MM.1S (cell line): ENCODE data around the gene ETV3.

Experiments used
- DNase-seq: peaks from one replicate; pipeline ENCODE4 v3.0.0-alpha.2; 2015
- H2AFZ ChIP-seq: fragments of 300-600 bp; sonication (generic); 2 replicates; pipeline ENCODE4 v1.6.0; 2016; ENCODE audit warnings: antibody characterized with exemption, low read length
- H3F3A ChIP-seq: fragments of 300-600 bp; sonication (generic); 2 replicates; pipeline ENCODE4 v1.6.1; 2016; ENCODE audit warnings: mild to moderate bottlenecking, antibody characterized with exemption, low read length, moderate library complexity, mixed read lengths; ENCODE audit not compliant: insufficient read depth
- H3K27ac ChIP-seq: fragments of 300-600 bp; sonication (generic); 2 replicates; pipeline ENCODE4 v1.5.1; 2016; ENCODE audit warnings: mild to moderate bottlenecking, low read length
- H3K27me3 ChIP-seq: fragments of 300-600 bp; sonication (generic); replicated peaks from 2 replicates; pipeline ENCODE4 v1.6.0; 2016; ENCODE audit warnings: low read length; ENCODE audit not compliant: insufficient read depth
- H3K36me3 ChIP-seq: fragments of 300-600 bp; sonication (generic); replicated peaks from 2 replicates; pipeline ENCODE4 v1.6.1; 2016; ENCODE audit warnings: mild to moderate bottlenecking, low read length, mixed read lengths; ENCODE audit not compliant: insufficient read depth
- H3K4me1 ChIP-seq: fragments of 300-600 bp; sonication (generic); 2 replicates; pipeline ENCODE4 v1.6.1; 2016; ENCODE audit warnings: low read length, mixed read lengths
- H3K4me2 ChIP-seq: fragments of 300-600 bp; sonication (generic); 2 replicates; pipeline ENCODE4 v1.6.0; 2016; ENCODE audit warnings: low read depth, low read length
- H3K4me3 ChIP-seq: fragments of 300-600 bp; sonication (generic); 2 replicates; pipeline ENCODE4 v1.5.1; 2016; ENCODE audit warnings: low read length, mixed read lengths
- H3K79me2 ChIP-seq: fragments of 300-600 bp; sonication (generic); 2 replicates; pipeline ENCODE4 v1.6.1; 2016; ENCODE audit warnings: mixed run types, low read length, mixed read lengths
- H3K9ac ChIP-seq: fragments of 300-600 bp; sonication (generic); 2 replicates; pipeline ENCODE4 v1.6.1; 2016; ENCODE audit warnings: low read length, mixed read lengths
- H3K9me2 ChIP-seq: fragments of 300-600 bp; sonication (generic); replicated peaks from 2 replicates; pipeline ENCODE4 v1.6.1; 2016; ENCODE audit warnings: mild to moderate bottlenecking, low read length, mixed read lengths; ENCODE audit not compliant: insufficient read depth
- H3K9me3 ChIP-seq: fragments of 300-600 bp; sonication (generic); replicated peaks from 2 replicates; pipeline ENCODE4 v1.6.1; 2016; ENCODE audit warnings: mild to moderate bottlenecking, low read length, mixed read lengths; ENCODE audit not compliant: insufficient read depth
- H4K20me1 ChIP-seq: fragments of 300-600 bp; sonication (generic); 2 replicates; pipeline ENCODE4 v1.6.1; 2016; ENCODE audit warnings: mild to moderate bottlenecking, low read length, moderate library complexity, mixed read lengths; ENCODE audit not compliant: insufficient read depth
- CTCF ChIP-seq: fragments of 300-600 bp; sonication (generic); IDR thresholded peaks from 2 replicates; pipeline ENCODE4 v1.5.1; 2016; ENCODE audit warnings: antibody characterized with exemption, low read length, mixed read lengths
- EZH2 ChIP-seq: fragments of 300-600 bp; sonication (generic); optimal IDR thresholded peaks from 2 replicates; pipeline ENCODE3; 2017; ENCODE audit warnings: low read depth, mild to moderate bottlenecking, antibody characterized with exemption, low read length, mixed read lengths
- EZH2phosphoT487 ChIP-seq: fragments of 300-600 bp; sonication (generic); IDR thresholded peaks from 2 replicates; pipeline ENCODE4 v1.6.1; 2018; ENCODE audit warnings: antibody characterized with exemption, low read length

ETV3 gene

GRCh38 chr1:157084720-157085119, 53.5 kb downstream of the ETV3 start:
- Histone ChIP-seq H3K4me3 (no peak overlapping the region), H3K79me2 (no peaks in the 10 kb centered on the region), H3K4me1 (no peaks in the 10 kb centered on the region), H3K4me2 (no peak overlapping the region), H3K9me2 (no peaks in the 10 kb centered on the region), H3K27me3 (no peaks in the 10 kb centered on the region), H3K27ac (no peak overlapping the region), H3K9me3 (no peaks in the 10 kb centered on the region), H2AFZ (no peak overlapping the region), H3K9ac (no peak overlapping the region), H3F3A (no peaks in the 10 kb centered on the region), H4K20me1 (no peaks in the 10 kb centered on the region), H3K36me3 (no peaks in the 10 kb centered on the region)
- no peak for DNase-seq
- TF ChIP-seq EZH2phosphoT487, result no peak
- TF ChIP-seq CTCF, result no peak
- no peak for TF ChIP-seq EZH2

- no peak for TF ChIP-seq EZH2
- TF ChIP-seq EZH2phosphoT487, result no peak
- no peak for TF ChIP-seq CTCF
- no peaks in the 10 kb centered on the region for H3K79me2 ChIP-seq
- no peaks in the 10 kb centered on the region for H3K9me2 ChIP-seq
- H3K4me3 ChIP-seq, result no peak overlapping the region
- no peaks in the 10 kb centered on the region for H3K36me3 ChIP-seq
- H3K4me1 ChIP-seq, result no peaks in the 10 kb centered on the region
- DNase-seq, result no peak
- H4K20me1 ChIP-seq, result no peaks in the 10 kb centered on the region
- H3K4me2 ChIP-seq, result no peak overlapping the region
- H3K27ac ChIP-seq, result no peak overlapping the region
- H3K9me3 ChIP-seq, result no peaks in the 10 kb centered on the region
- H3F3A ChIP-seq, result no peaks in the 10 kb centered on the region
- H2AFZ ChIP-seq, result no peak overlapping the region
- H3K9ac ChIP-seq, result no peak overlapping the region
- H3K27me3 ChIP-seq, result no peaks in the 10 kb centered on the region
These were observed 56.5 kb downstream of the ETV3 start for GRCh38 chr1:157081707-157082106.

- Histone ChIP-seq H3K9me3 (no peaks in the 10 kb centered on the region), H4K20me1 (no peaks in the 10 kb centered on the region), H2AFZ (no peak overlapping the region), H3K4me3 (no peak overlapping the region), H3K27ac (no peak overlapping the region), H3K4me2 (no peak overlapping the region), H3K79me2 (no peaks in the 10 kb centered on the region), H3K4me1 (no peaks in the 10 kb centered on the region), H3K36me3 (no peaks in the 10 kb centered on the region), H3K9me2 (no peaks in the 10 kb centered on the region), H3F3A (no peaks in the 10 kb centered on the region), H3K27me3 (no peaks in the 10 kb centered on the region), H3K9ac (no peak overlapping the region)
- peak; percentile 1 for DNase-seq
- TF ChIP-seq CTCF, result no peak
These were observed 57.5 kb downstream of the ETV3 start for GRCh38 chr1:157080714-157081113.
